Fibroblast of mammary gland (primary cell): ENCODE data around the gene PTPRN2.

Experiments used
- DNase-seq: peaks from one replicate; pipeline ENCODE4 v3.0.0-alpha.2; 2010; ENCODE audit warnings: low read depth
- H3K4me3 ChIP-seq: 2 replicates; pipeline ENCODE4 v1.5.1; 2011; ENCODE audit warnings: low read depth, mild to moderate bottlenecking, low read length, moderate library complexity; ENCODE audit not compliant: control insufficient read depth
- TF ChIP-seq, protein P1 (sequence below): conservative IDR thresholded peaks from 2 replicates; pipeline ENCODE4 v1.5.1; 2011; ENCODE audit warnings: low read depth, low read length, inconsistent platforms; ENCODE audit not compliant: control insufficient read depth, insufficient read depth

Gene PTPRN2

GRCh38 chr7:157856873-157857577, 730.6 kb downstream of the PTPRN2 start:
- H3K4me3 ChIP-seq = no peak overlapping the region
- no peak for DNase-seq
- TF ChIP-seq, protein P1, sequence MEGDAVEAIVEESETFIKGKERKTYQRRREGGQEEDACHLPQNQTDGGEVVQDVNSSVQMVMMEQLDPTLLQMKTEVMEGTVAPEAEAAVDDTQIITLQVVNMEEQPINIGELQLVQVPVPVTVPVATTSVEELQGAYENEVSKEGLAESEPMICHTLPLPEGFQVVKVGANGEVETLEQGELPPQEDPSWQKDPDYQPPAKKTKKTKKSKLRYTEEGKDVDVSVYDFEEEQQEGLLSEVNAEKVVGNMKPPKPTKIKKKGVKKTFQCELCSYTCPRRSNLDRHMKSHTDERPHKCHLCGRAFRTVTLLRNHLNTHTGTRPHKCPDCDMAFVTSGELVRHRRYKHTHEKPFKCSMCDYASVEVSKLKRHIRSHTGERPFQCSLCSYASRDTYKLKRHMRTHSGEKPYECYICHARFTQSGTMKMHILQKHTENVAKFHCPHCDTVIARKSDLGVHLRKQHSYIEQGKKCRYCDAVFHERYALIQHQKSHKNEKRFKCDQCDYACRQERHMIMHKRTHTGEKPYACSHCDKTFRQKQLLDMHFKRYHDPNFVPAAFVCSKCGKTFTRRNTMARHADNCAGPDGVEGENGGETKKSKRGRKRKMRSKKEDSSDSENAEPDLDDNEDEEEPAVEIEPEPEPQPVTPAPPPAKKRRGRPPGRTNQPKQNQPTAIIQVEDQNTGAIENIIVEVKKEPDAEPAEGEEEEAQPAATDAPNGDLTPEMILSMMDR = no peak

DNA sequence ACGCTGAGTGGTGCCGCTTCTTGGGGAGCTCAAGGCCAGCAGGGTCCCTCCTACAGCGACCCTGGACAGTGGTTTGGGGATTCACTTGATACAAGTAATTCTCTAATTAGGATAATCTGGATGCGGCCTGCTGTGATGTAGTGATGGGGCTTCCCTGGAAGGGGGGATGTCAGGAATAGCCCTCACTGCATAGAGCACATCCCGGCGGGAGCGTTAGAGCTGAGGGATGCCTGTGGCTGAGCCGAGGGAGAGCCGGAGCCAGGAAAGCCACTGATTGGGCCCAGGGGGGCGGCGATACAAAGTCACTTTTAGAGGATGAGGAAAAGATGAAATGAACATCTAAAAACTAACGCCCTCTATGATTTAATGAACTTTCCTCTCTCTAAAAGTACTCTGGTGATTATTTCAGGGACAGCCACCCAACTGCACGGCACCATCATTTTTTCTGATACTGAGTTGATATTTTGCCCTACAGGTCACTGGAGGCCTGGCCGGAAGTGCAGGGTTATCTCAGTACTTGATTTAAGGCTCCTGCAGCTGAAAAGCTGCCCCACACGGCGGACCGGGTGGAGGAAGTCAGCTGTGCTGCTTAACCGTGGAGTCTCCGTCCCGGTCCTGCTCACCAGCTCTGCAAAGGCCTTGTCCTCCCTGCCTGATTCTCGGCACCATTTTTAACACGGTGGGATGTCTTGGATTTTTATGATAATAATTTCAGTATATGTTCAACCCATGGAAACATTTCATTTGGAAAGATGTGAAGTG, 732.0 kb downstream of the PTPRN2 start:
- TF ChIP-seq, protein P1 = no peak
- DNase-seq = no peak
- no peak overlapping the region for H3K4me3 ChIP-seq

DNA sequence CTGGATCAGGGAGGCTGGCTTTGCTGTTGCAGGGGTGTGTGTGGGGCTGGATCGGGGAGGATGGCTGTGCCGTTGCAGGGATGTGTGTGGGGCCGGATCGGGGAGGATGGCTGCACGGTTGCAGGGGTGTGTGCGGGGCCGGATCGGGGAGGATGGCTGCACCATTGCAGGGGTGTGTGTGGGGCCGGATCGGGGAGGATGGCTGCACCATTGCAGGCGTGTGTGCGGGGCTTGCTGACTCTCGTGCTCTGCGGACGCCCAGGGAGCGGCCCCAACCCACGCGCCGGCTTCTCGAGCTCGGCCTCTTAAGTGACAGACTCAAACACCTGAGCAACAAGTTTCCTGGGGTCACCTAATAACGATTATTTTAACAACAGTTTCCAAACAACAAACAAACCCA, 732.6 kb downstream of the PTPRN2 start:
- no peak overlapping the region for H3K4me3 ChIP-seq
- TF ChIP-seq, protein P1 = no peak
- DNase-seq = no peak

DNA sequence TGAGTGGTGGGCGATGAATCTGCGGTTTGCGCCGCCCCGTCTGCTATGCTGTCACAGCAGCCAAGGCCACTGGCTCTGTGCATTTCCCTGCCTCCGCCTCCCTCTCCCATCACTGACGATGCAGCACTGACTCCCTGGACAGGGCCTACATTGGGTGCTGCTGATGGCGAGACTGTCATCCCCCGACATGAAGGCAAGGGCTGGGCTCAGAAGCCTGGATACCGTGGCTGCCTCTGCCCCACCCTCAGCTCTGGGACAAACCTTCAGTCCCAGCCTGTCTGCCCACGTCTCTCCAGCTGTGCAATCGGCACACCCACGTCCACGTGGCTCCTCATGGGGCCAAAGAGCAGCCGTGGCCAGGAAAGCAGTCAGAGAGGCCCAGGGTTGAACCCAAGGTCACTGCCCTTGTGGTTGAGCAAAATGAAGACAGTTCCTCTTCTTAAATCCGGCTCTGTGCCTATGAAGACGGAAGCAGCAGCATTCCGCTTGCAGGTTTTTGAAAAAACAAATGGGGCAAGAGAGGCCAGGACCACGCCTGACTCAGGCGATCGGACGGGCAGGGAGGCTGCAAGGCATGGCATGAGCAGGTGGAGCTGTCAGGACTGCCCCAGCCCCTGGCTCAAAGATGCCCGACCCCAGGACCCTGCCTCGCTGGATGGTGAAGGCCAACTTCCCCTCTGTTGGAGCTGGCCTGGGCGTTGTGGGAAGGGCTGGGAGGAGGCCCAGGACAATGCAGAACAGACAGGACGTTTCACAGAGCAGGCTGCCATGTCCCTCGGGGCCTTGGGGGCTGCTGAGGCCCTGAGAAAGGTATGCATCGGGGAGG, 733.3 kb downstream of the PTPRN2 start:
- peak; percentile 54 for DNase-seq
- no peak overlapping the region for H3K4me3 ChIP-seq
- TF ChIP-seq, protein P1 = no peak

DNA sequence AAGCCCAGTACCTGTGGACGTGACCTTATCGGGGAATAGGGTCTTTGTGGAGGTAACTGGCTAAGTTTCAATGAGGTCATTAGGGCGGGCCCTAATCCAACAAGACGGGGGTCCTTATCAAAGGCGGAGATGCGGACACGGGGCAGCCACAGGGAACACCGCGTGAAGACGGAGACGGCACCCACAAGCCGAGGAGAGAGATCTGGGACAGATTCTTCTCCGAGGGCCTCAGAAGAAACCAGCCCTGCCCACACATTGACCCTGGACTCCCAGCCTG, 733.9 kb downstream of the PTPRN2 start:
- TF ChIP-seq, protein P1 = no peak
- no peak overlapping the region for H3K4me3 ChIP-seq
- no peak for DNase-seq

DNA sequence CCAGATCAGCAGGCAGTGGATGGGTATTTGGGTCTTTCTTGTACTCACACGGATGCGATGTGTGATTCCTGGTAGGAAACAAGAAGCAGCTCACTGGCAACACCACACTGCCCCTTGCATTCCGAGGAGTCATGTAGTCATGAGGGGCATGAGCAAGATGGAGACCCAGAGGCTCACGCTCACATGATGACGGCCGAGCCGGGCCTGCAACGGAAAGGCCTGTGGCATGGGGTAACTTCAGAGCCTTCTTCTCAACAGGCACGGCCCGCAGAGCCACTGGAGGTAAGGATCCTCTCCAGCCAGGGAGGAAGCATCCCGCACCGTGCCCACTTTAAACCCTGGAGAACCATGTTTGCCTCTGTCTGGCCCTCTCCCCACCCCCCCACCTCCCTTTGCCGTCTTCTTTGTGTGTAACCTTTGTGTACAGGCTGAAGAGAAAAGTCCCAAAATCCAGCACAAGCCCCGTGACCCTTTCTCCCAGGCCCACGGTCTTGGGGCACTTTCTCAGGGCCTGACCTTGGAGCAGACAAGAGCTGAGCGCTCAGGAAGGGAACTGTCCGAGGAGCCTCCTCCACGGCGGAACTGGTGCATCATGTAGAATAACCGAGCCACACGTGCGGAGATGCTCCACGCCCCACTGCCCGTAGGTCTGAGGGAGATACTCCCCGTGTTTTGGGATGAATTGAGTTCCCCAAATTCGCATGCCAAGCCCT, 734.4 kb downstream of the PTPRN2 start:
- no peak overlapping the region for H3K4me3 ChIP-seq
- DNase-seq = no peak
- TF ChIP-seq, protein P1 = no peak
